Parietal lobe (tissue), 1 donor: ENCODE results near the gene PCDH19. TPM values are rescaled to one million over a fixed set of nuclear protein-coding genes. Genes with fewer than 3 reads are reported as not detected.

ENCODE experiments used
- total RNA-seq: library from RNA; depleted of rRNA; stranded (reverse); fragments of >200 nt; gene quantifications from one replicate; pipeline ENCODE4 v1.2.3, GENCODE V29; 2014

Gene PCDH19
- total RNA-seq = 31.0 TPM

DNA sequence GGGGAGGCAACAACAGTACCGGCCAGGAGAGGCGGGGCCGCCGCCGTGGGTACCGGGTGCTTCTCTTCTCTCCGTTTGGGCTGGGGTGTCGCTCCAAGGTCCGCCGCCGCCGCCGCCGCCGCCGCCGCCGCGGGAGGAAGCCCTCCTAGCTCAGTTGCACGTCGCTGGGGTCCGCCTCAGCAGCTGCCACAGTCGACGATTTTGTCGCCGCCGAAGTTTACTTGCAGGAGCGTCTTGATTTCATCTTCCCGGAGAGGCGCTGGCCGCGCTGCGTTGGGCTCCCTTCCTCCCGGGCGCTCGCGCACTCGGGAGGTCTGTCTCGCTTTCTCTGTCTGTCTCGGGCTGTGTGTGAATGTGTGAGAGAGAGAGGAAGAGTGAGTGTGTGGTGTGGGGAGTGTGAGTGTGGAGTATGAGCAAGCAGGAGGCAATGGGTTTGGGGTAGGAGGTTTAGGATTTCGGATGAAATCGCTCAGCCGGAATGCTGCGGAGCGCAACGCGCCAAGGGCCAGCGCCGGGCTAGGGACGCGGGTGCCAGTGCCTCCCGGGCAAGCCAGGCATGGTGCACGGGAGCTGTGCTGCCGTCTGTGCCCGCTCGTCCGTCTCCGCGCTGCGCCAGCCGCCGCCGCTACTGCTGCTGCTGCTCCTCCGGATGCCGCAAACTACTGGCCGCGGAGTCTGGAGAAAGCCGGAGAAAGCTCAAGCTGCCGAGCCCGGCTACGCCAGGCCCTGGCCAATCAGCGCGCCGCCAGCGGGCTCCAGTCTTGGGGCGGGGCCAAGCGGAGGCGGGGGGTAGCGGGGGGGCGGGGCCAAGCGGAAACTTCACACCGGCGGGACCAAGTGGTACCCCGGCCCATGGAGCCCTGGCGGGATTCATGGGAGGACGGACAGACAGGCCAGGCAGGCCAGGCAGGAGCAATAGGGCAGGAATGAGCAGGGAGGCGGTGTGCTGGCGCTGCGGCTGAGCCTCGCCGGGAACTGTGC is at the start of gene PCDH19:
Gene PCDH19, minus strand, starts transcription at position 664 of the 981 bp plus-strand sequence. CDS start 1,676 bp downstream, outside the sequence.

Other genes with a start within 250 kb of the PCDH19 start
- gene TNMD, start 174.7 kb upstream of the PCDH19 start, total RNA-seq = not detected
- gene TSPAN6, start 226.5 kb upstream of the PCDH19 start, total RNA-seq = 31.6 TPM
- gene SRPX2, start 233.9 kb upstream of the PCDH19 start, total RNA-seq = 0.31 TPM